ENCODE data around the gene SELENOO. TPM values are rescaled to one million over a fixed set of nuclear protein-coding genes. Genes with fewer than 3 reads are reported as not detected.
A peak's percentile ranks its signal among the peaks of the same experiment; 100 is the strongest.

Gene SELENOO
- total RNA-seq, 1 experiment from 2014 or later = 19.0 TPM

- Mint-ChIP-seq H3K4me3 (peak overlapping the region; percentile 29 to 34; a peak in 3 of 5 replicates), H3K27me3 (ENCODE audit: low read depth) (no peaks in the 10 kb centered on the region; the same call in 1 of the 2 replicates), H3K9me3 (no peaks in the 10 kb centered on the region), H3K36me3 (ENCODE audit: insufficient read depth in 1 of 3, low read depth in 3 of 3) (peaks cover 6 to 11% (median 7%) of the 10 kb centered on the region in 3 experiments), H3K4me1 (peaks cover 7 to 22% of the 10 kb centered on the region in 2 experiments), H3K27ac (no peak overlapping the region)
- H3K18ac ChIP-seq (ENCODE audit: insufficient read length, low read depth, low read length) = no peak overlapping the region
- no peak overlapping the region for H4K5ac ChIP-seq (ENCODE audit: insufficient read length, low read depth, low read length)
- H3K27ac ChIP-seq (ENCODE audit: insufficient read length, low read depth, low read length) = no peak overlapping the region
- no peak overlapping the region for H2AK5ac ChIP-seq (ENCODE audit: insufficient read length, low read length)
- TF ChIP-seq, protein P1, sequence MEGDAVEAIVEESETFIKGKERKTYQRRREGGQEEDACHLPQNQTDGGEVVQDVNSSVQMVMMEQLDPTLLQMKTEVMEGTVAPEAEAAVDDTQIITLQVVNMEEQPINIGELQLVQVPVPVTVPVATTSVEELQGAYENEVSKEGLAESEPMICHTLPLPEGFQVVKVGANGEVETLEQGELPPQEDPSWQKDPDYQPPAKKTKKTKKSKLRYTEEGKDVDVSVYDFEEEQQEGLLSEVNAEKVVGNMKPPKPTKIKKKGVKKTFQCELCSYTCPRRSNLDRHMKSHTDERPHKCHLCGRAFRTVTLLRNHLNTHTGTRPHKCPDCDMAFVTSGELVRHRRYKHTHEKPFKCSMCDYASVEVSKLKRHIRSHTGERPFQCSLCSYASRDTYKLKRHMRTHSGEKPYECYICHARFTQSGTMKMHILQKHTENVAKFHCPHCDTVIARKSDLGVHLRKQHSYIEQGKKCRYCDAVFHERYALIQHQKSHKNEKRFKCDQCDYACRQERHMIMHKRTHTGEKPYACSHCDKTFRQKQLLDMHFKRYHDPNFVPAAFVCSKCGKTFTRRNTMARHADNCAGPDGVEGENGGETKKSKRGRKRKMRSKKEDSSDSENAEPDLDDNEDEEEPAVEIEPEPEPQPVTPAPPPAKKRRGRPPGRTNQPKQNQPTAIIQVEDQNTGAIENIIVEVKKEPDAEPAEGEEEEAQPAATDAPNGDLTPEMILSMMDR (conservative IDR thresholded peaks at IDR 0.05) = peak; percentile 57
- H3K56ac ChIP-seq (ENCODE audit: insufficient read length, low read depth, low read length) = no peak overlapping the region
- H3K79me1 ChIP-seq (ENCODE audit: insufficient read depth, low read depth, low read length, poor library complexity, severe bottlenecking) = no peaks in the 10 kb centered on the region
- no CpG with 5 or more reads among the region's 43 CpGs for WGBS (ENCODE audit: extremely low coverage, insufficient read length, low lambda C conversion rate)
- no peaks in the 10 kb centered on the region for H3K4me1 ChIP-seq (ENCODE audit: insufficient read depth, low read length)
- H3K14ac ChIP-seq (ENCODE audit: insufficient read depth, low read length) = no peak overlapping the region
- H2BK12ac ChIP-seq (ENCODE audit: insufficient read length, low read depth, low read length) = no peak overlapping the region
- H2BK120ac ChIP-seq (ENCODE audit: low read depth, low read length, poor library complexity, severe bottlenecking) = no peak overlapping the region
- H3K9ac ChIP-seq (ENCODE audit: extremely low read depth, insufficient read length, low read length) = no peak overlapping the region
- no peak overlapping the region for H2AFZ ChIP-seq (ENCODE audit: low read length)
- H4K8ac ChIP-seq (replicated peaks; ENCODE audit: insufficient read length, low read depth, low read length) = no peak overlapping the region
- H2BK20ac ChIP-seq (ENCODE audit: low read depth, low read length, poor library complexity, severe bottlenecking) = no peak overlapping the region
- no peak overlapping the region for H4K91ac ChIP-seq (ENCODE audit: insufficient read length, low read depth, low read length)
- H3K23me2 ChIP-seq (ENCODE audit: insufficient read length, low read depth, low read length, poor library complexity, severe bottlenecking) = peaks cover 8% of the 10 kb centered on the region
- H3K27me3 ChIP-seq (ENCODE audit: insufficient read depth, low read length) = no peaks in the 10 kb centered on the region
- H3K23ac ChIP-seq (ENCODE audit: insufficient read length, low read depth, low read length) = no peak overlapping the region
- no peak overlapping the region for H3K4ac ChIP-seq (ENCODE audit: low read depth, low read length)
- no peaks in the 10 kb centered on the region for H4K20me1 ChIP-seq (ENCODE audit: control insufficient read depth, insufficient read depth, insufficient read length)
- H3K9me3 ChIP-seq (ENCODE audit: control insufficient read depth, low read depth, low read length) = no peaks in the 10 kb centered on the region
- H2BK5ac ChIP-seq (ENCODE audit: insufficient read length, low read length) = no peak overlapping the region
- no peak overlapping the region for H2BK15ac ChIP-seq (ENCODE audit: low read depth, low read length)
- peaks cover 5% of the 10 kb centered on the region; the same call in 1 of the 2 replicates for H3K79me2 ChIP-seq (ENCODE audit: insufficient read depth, low read length)
- peak; percentile 84 for DNase-seq
- no peak overlapping the region for H3K4me2 ChIP-seq (ENCODE audit: insufficient read depth, insufficient read length, low read length)
- H3T11ph ChIP-seq (ENCODE audit: low read length) = no peak overlapping the region
Observed at GRCh38 chr22:50190182-50190940, 10.4 kb upstream of the SELENOO start.

All from H9 (cell line).